ENCODE results near the gene MT1E. TPM values are rescaled to one million over a fixed set of nuclear protein-coding genes. Genes with fewer than 3 reads are reported as not detected.
A peak's percentile ranks its signal among the peaks of the same experiment; 100 is the strongest.

MT1E gene
- polyA plus RNA-seq, 6 donors from 2014 or later = not detected

DNA sequence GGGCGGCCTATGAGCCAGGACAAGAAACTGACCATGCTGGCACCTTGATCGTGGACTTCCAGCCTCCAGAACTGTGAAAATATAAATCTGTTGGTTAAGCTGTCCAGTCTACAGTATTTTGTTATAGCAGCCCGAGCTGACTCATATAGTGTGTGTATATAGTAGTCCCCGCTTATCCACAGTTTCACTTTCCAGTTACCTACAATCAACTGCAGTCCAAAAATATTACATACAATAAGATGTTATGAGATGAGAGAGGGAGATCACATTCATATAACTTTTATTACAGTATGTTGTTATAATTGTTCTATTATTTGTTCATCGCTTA is 31.3 kb upstream of the MT1E start:
- Mint-ChIP-seq H3K4me1 (peaks cover 8 to 12% (median 8%) of the 10 kb centered on the region in 3 donors), H3K4me3 (no peak overlapping the region), H3K36me3 (no peaks in the 10 kb centered on the region), H3K27ac (no peak overlapping the region), H3K9me3 (peaks cover 0 to 23% (median 6%) of the 10 kb centered on the region in 7 donors), H3K27me3 (peaks cover 35 to 67% (median 41%) of the 10 kb centered on the region in 3 donors)
- no peak for DNase-seq
- ATAC-seq (ENCODE audit: low read depth in 2 of 2) = no peak

DNA sequence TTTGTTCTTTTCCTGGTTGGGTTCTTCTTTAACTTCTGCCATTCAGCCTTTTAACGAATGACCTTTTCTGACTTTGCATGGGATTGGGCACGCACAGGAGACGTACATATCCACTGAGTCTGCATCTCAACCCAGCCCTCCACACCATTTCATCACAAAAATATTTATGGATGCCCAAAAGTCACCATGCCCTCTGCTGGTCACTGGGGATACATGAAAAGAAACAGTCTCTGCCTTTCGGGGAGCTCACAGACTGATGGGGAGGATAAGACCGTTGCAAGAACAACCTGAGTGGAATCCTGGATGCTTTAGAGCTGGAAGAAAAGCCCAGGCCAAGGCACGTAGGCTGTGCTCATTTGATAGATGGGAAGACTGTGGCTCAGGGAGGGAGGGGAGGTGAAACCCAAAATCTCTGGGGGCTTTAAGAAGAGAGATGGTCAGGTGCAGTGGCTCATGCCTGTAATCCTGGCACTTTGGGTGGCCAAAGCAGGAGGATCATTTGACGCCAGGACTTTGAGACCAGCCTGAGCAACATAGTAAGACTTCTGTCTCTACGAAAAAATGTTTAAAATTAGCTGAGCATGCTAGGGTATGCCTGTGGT is 25.1 kb upstream of the MT1E start:
- peak overlapping the region in 1 of 6 donors; percentile 19 for H3K27ac Mint-ChIP-seq
- ATAC-seq (ENCODE audit: low read depth in 2 of 2) = peak; percentile 54 to 63
- peak overlapping the region in 1 of 8 donors; percentile 27 for H3K4me3 Mint-ChIP-seq
- H3K4me1 Mint-ChIP-seq = peaks cover 0 to 6% (median 4%) of the 10 kb centered on the region in 3 donors
- H3K9me3 Mint-ChIP-seq = peaks cover 0 to 6% (median 2%) of the 10 kb centered on the region in 7 donors
- H3K36me3 Mint-ChIP-seq = no peaks in the 10 kb centered on the region
- H3K27me3 Mint-ChIP-seq = peaks cover 18 to 53% (median 35%) of the 10 kb centered on the region in 3 donors
- peak; percentile 18 for DNase-seq

DNA sequence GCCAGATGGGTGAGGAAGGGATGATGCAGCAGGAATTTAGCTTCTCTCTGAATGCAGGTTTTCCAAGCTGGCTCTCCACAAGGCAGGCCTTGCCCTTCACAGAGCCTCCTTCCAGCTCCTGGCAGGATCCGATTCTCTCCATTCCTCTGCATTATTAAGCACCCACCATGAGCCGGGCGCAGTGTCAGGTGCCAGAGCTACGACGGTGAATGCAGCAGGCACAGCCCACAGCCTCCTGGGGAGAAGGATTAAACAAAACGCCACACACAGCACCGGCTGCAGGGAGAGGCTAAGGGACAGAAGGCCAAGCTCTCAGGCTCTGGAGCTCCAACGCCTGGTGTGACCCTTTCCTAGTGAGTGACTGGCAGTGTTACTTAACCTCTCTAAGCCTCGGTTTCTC is 24.3 kb upstream of the MT1E start:
- H3K9me3 Mint-ChIP-seq = peaks cover 0 to 6% (median 2%) of the 10 kb centered on the region in 7 donors
- no peaks in the 10 kb centered on the region for H3K36me3 Mint-ChIP-seq
- H3K4me1 Mint-ChIP-seq = peaks cover 0 to 6% (median 4%) of the 10 kb centered on the region in 3 donors
- H3K27me3 Mint-ChIP-seq = peaks cover 18 to 53% (median 35%) of the 10 kb centered on the region in 3 donors
- DNase-seq = no peak
- H3K4me3 Mint-ChIP-seq = no peak overlapping the region
- H3K27ac Mint-ChIP-seq = no peak overlapping the region
- ATAC-seq (ENCODE audit: low read depth in 2 of 2) = no peak

DNA sequence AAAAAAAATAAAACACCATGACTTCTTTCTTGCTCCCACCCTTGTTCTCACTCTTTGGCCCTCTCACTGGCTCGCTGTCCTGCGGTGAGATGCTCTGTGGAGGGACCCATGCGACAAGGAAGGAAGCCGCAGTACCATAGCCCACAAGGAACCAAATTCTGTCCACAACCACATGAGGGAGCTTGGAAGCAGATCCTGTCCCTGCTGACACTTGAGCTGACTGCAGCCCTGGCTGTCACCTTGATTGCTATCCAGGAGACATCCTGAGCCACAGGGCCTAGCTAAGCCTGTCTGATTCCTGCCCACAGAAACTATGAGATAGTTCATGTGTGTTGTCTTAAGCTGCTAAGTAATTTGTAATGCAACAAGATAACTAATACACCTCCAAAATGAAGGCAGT is 22.0 kb upstream of the MT1E start:
- H3K4me3 Mint-ChIP-seq = no peak overlapping the region
- no peaks in the 10 kb centered on the region for H3K36me3 Mint-ChIP-seq
- ATAC-seq (ENCODE audit: low read depth in 2 of 2) = no peak
- peaks cover 0 to 3% (median 0%) of the 10 kb centered on the region in 7 donors for H3K9me3 Mint-ChIP-seq
- peaks cover 15 to 34% (median 24%) of the 10 kb centered on the region in 3 donors for H3K27me3 Mint-ChIP-seq
- peaks cover 13 to 23% (median 16%) of the 10 kb centered on the region in 3 donors for H3K4me1 Mint-ChIP-seq
- H3K27ac Mint-ChIP-seq = no peak overlapping the region
- no peak for DNase-seq

DNA sequence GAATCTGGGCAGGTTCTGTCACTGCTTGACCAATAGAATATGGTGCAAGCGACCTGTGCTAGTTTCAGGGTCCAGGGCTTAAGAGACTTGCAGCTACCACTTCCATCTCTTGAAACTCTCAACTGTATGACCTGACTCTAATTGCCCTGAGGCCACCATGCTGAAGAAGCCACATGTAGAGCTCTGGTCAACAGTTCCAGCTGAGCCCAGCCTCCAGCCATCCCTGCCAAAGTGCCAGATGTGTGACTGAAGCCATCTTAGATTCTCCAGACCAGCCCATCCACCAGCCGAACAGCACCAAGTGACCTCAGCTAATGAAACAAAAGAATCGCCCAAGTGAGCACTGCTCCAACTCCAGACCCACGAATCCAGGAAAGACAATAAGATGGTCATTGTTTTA is 20.6 kb upstream of the MT1E start:
- peaks cover 0 to 3% (median 0%) of the 10 kb centered on the region in 7 donors for H3K9me3 Mint-ChIP-seq
- H3K4me1 Mint-ChIP-seq = peaks cover 24 to 36% (median 30%) of the 10 kb centered on the region in 3 donors
- no peaks in the 10 kb centered on the region for H3K36me3 Mint-ChIP-seq
- H3K27ac Mint-ChIP-seq = no peak overlapping the region
- DNase-seq (no peak), ATAC-seq (ENCODE audit: low read depth in 2 of 2) (no peak)
- no peak overlapping the region for H3K4me3 Mint-ChIP-seq
- H3K27me3 Mint-ChIP-seq = peaks cover 15 to 30% (median 22%) of the 10 kb centered on the region in 3 donors

DNA sequence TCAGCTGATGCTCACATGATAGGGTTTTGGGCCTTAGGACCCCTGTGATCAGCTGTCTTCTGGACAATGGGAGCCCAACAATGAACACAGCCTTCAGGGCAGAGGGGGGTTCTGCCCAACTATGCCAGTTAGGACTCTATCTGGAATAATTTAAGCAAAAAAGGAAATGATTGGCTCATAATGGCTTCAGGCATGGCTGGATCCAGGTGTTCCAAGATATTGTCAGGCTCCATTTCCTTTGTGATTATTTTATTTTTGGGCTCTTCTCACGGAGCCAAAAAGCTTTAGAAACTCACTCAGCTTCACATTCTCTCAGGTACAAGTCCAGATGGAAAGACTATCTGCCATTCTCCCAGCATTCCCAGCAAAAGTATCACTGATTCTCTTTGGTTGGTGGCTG is 20.1 kb upstream of the MT1E start:
- H3K27me3 Mint-ChIP-seq = peaks cover 10 to 25% (median 17%) of the 10 kb centered on the region in 3 donors
- peaks cover 26 to 38% (median 35%) of the 10 kb centered on the region in 3 donors for H3K4me1 Mint-ChIP-seq
- no peak overlapping the region for H3K4me3 Mint-ChIP-seq
- peaks cover 0 to 3% (median 0%) of the 10 kb centered on the region in 7 donors for H3K9me3 Mint-ChIP-seq
- H3K27ac Mint-ChIP-seq = no peak overlapping the region
- no peak for DNase-seq
- no peak for ATAC-seq (ENCODE audit: low read depth in 2 of 2)
- no peaks in the 10 kb centered on the region for H3K36me3 Mint-ChIP-seq

DNA sequence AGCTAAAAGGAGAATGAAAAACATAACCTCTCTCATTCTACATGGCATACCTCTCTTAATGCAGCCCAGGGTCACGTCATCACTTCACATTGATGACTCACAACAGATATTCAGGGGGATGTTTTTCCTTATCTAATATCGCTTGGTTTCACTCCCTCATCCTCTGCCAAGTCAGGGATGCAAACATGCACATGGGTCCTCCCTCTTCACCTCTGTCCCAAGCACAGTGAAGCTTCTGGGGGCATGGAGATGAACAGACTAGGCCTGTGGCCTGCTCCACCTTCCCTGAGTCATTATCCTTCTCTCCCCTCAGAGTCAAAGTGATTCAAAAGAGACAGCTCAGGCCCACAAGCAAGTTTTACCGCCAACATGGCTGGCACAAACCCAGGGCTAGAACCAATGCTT is 19.5 kb upstream of the MT1E start:
- no peaks in the 10 kb centered on the region for H3K36me3 Mint-ChIP-seq
- no peak overlapping the region for H3K4me3 Mint-ChIP-seq
- DNase-seq (no peak), ATAC-seq (ENCODE audit: low read depth in 2 of 2) (no peak)
- H3K27me3 Mint-ChIP-seq = peaks cover 8 to 19% (median 11%) of the 10 kb centered on the region in 3 donors
- peaks cover 0 to 3% (median 0%) of the 10 kb centered on the region in 7 donors for H3K9me3 Mint-ChIP-seq
- peaks cover 30 to 41% (median 40%) of the 10 kb centered on the region in 3 donors for H3K4me1 Mint-ChIP-seq
- H3K27ac Mint-ChIP-seq = peak overlapping the region in 2 of 6 donors; percentile 65 to 70

DNA sequence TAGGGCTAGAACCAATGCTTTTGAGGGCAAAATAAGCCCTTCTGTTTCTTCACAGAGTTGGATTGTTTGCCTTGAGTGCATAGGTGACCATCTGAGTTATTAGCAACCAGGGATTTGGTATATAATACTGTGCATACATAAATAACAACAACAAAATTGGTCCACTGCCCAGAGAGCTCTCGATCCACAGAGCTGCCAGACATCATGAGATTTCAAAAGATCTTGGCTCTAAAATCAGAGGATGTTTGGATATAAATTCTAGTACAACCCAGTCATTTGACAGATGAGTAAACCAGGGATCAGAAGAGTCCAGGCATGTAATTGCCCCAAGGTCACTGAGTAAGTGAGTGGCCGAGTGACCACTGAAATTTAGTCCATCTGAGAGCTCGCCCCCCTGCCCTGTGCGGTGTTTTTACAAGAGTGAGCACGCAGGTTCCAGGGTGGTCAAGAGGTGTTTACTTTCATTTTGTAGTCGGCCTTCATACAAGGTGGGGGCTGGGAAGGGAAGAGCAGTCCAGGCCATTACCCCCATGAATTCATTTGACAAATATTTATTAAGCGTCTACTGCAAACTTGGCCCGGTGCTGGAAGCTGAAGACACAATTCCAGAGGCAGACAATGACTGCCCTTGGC is 19.0 kb upstream of the MT1E start:
- H3K27ac Mint-ChIP-seq = peak overlapping the region in 3 of 6 donors; percentile 22 to 70 (median 65)
- ATAC-seq (ENCODE audit: low read depth in 2 of 2) = no peak
- H3K9me3 Mint-ChIP-seq = peaks cover 0 to 3% (median 0%) of the 10 kb centered on the region in 7 donors

DNA sequence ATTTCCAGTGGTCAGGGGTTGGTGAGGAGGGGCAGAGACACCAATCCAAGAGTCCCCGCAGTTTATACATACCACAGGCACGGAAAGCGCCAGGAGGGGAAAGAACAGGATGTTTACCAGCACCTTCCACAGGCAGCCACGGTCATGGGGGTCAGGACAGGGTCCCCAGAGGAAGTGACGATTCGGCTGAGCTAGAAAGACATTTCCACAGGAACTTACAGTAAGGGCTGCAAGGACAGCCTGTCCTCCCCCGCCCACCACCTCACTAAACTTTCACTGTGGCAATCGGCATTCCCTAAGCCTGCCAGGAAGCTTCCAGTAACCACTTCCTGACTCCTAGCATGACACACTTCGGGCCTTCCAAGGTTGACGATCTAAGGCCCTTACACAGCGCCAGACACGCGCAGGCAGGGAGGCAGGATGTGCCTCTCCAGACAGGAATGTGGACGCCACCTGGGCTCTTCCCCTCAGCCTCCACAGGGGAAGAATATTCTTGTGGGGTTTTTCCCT is 18.4 kb upstream of the MT1E start:
- peaks cover under 1 to 8% (median 8%) of the 10 kb centered on the region in 3 donors for H3K27me3 Mint-ChIP-seq
- peaks cover 33 to 46% (median 43%) of the 10 kb centered on the region in 3 donors for H3K4me1 Mint-ChIP-seq
- no peak for ATAC-seq (ENCODE audit: low read depth in 2 of 2)

More for the DNA sequence above, 19.0 kb upstream of the MT1E start:
- Mint-ChIP-seq H3K4me1 (peaks cover 33 to 46% (median 43%) of the 10 kb centered on the region in 3 donors), H3K4me3 (peak overlapping the region in 5 of 8 donors; percentile 8 to 68 (median 28)), H3K36me3 (no peaks in the 10 kb centered on the region), H3K27me3 (peaks cover 7 to 14% (median 8%) of the 10 kb centered on the region in 3 donors)
- DNase-seq = no peak

DNA sequence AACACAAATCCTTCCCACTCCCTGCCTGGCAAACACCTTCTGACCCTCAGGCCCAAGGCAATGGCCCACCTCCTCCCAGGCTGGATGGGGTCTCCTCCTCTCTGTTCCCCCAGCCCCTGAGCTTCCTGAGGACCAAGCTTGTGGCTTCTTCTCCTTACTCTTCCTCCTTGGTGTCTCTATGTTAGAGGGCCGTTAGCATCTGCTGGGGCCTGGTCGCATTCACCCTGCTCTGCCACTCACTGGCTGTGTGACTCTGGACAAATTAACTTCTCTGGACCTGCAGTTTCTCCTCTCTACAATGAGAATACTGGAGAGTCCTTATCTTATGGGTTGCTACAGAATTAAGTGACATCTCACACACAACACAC is 17.9 kb upstream of the MT1E start:
- H3K36me3 Mint-ChIP-seq = no peaks in the 10 kb centered on the region
- peak overlapping the region; percentile 30 to 92 (median 86) for H3K4me3 Mint-ChIP-seq
- peaks cover 0 to 3% (median 0%) of the 10 kb centered on the region in 7 donors for H3K9me3 Mint-ChIP-seq
- peak overlapping the region in 3 of 6 donors; percentile 23 to 96 (median 35) for H3K27ac Mint-ChIP-seq
- DNase-seq (no peak), ATAC-seq (ENCODE audit: low read depth in 2 of 2) (no peak)
- peaks cover 33 to 46% (median 43%) of the 10 kb centered on the region in 3 donors for H3K4me1 Mint-ChIP-seq
- H3K27me3 Mint-ChIP-seq = peaks cover 0 to 8% (median 5%) of the 10 kb centered on the region in 3 donors

More for the DNA sequence above, 18.4 kb upstream of the MT1E start:
- Mint-ChIP-seq H3K9me3 (peaks cover 0 to 3% (median 0%) of the 10 kb centered on the region in 7 donors), H3K4me3 (peak overlapping the region in 6 of 8 donors; percentile 22 to 92 (median 76)), H3K36me3 (no peaks in the 10 kb centered on the region), H3K27ac (peak overlapping the region in 2 of 6 donors; percentile 23 to 65)
- no peak for DNase-seq

DNA sequence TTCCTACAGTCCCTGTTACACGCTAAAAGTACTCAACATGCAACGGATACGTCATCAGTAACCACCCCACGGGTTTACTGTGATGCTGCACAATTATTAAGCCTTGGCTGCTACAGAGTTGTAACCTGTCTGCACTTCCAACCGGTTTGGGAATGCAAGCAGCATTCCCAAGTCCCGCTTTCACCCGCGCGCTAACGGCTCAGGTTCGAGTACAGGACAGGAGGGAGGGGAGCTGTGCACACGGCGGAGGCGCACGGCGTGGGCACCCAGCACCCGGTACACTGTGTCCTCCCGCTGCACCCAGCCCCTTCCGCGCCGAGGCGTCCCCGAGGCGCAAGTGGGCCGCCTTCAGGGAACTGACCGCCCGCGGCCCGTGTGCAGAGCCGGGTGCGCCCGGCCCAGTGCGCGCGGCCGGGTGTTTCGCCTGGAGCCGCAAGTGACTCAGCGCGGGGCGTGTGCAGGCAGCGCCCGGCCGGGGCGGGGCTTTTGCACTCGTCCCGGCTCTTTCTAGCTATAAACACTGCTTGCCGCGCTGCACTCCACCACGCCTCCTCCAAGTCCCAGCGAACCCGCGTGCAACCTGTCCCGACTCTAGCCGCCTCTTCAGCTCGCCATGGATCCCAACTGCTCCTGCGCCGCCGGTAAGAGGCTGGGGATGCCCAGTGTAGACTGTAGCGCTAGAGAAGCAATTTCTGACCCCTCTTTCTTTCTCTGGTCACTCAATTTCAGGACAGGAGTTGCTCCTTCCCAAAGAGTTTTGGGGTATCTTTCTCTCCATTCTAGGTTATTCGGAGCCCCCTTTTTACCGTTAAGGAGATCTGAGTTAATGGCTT is 17.3 kb upstream of the MT1E start, which contains the start of gene MT2A:
Gene MT2A (plus strand): TSS at position 542 of the 833 bp plus-strand sequence. CDS start 72 bp downstream, at position 614.
- Mint-ChIP-seq H3K4me3 (peak within 1 kb of the TSS; percentile 86 to 100 (median 94)), H3K27ac (peak within 1 kb of the TSS; percentile 35 to 96 (median 78)), H3K9me3 (peaks cover 0 to 3% (median 0%) of the 10 kb centered on the region in 7 donors), H3K4me1 (peaks cover 33 to 46% (median 43%) of the 10 kb centered on the region in 3 donors), H3K27me3 (peaks cover 0 to 8% (median 5%) of the 10 kb centered on the region in 3 donors), H3K36me3 (no peaks in the 10 kb centered on the region)
- ATAC-seq (ENCODE audit: low read depth in 2 of 2) = peak; percentile 82 to 86
- DNase-seq = peak; percentile 70

DNA sequence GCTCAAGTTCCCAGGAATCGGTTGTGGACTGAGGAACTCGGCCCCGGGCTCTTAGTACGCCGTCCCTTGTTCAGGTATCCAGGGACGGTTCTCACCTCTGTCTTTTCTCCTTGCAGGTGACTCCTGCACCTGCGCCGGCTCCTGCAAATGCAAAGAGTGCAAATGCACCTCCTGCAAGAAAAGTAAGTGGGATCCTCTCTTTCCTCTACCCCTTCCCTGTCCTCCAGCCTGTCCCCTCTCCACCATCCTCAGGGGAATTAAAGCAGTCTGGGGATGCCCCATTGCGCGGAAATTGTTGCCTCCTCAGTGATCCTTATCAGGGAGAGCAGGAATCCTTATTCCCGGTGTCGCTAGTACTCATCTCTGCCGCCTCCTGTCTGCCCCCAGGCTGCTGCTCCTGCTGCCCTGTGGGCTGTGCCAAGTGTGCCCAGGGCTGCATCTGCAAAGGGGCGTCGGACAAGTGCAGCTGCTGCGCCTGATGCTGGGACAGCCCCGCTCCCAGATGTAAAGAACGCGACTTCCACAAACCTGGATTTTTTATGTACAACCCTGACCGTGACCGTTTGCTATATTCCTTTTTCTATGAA is 16.6 kb upstream of the MT1E start:
- Mint-ChIP-seq H3K4me1 (peaks cover 33 to 46% (median 43%) of the 10 kb centered on the region in 3 donors), H3K27me3 (peaks cover 0 to 4% (median 0%) of the 10 kb centered on the region in 3 donors), H3K9me3 (peaks cover 0 to 3% (median 0%) of the 10 kb centered on the region in 7 donors), H3K4me3 (peak overlapping the region; percentile 86 to 100 (median 94)), H3K36me3 (no peaks in the 10 kb centered on the region), H3K27ac (peak overlapping the region in 4 of 6 donors; percentile 66 to 85 (median 74))
- ATAC-seq (ENCODE audit: low read depth in 2 of 2) (no peak), DNase-seq (no peak)
